Measurements from ENCODE around the gene CAPN15.

CAPN15 gene

DNA sequence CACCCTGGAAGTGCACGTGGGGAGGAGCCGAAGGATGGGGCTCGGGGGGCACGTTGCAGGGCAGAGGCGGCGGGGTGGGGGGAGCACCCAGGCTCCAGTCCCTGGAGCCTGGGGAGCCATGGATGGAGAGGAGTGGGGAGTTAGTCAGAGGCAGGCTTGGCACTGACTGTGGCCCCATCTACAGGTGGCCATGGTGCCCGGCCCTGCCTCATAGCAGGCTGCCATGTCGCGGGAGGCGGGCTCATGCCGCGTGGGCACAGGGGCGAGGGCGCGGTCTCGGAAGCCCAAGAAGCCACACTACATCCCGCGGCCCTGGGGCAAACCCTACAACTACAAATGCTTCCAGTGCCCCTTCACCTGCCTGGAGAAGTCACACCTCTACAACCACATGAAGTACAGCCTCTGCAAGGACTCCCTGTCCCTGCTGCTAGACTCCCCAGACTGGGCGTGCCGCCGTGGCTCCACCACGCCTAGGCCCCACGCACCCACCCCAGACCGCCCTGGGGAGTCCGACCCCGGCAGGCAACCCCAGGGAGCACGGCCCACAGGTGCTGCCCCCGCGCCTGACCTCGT, 35.6 kb downstream of the CAPN15 start:
- DNase-seq = no peak

GRCh38 chr16:564690-565418, 37.3 kb downstream of the CAPN15 start:
- no peak for DNase-seq

DNA sequence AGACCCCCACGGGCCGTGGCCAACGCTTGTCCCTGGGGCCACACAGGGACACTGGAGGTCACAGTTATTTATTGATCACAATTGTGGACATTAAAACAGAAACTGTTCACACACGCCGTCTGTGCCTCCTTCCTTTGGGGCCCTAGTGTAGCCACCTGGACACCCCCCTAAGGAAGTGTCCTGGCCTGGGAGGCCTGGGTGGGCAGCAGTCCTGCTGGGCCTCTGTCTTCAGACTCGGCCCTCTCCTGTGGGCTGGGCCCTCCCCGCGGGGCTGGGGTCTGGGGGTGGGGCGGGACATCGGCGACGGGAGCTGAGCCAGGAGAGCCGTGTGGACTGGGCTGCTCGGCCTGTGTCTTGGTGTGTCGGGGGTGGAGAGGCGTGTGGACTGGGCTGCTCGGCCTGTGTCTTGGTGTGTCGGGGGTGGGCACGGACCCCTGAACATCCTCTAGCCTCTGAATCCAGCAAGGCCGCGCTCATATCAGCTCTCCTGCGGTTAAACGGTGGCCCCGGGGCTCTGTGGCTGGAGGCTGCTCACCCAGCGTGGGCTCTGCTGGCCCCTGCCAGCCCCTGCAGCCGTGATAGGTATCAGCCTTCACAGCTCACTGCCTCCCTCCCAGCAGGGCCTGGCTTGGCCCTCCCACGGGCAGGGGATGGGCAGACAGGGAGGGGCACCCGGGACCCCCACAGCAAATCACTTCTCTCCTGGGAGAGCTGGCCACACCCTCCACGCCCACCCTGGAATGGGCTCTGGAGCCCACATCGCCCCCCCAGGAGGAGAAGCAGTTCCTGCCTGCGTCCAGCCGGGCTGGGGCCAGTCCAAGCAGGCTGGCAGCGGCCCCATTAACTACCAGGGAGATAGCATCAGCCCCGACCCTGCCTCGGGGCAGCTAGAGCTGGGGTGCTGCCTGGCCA, 38.2 kb downstream of the CAPN15 start:
- DNase-seq = no peak

DNA sequence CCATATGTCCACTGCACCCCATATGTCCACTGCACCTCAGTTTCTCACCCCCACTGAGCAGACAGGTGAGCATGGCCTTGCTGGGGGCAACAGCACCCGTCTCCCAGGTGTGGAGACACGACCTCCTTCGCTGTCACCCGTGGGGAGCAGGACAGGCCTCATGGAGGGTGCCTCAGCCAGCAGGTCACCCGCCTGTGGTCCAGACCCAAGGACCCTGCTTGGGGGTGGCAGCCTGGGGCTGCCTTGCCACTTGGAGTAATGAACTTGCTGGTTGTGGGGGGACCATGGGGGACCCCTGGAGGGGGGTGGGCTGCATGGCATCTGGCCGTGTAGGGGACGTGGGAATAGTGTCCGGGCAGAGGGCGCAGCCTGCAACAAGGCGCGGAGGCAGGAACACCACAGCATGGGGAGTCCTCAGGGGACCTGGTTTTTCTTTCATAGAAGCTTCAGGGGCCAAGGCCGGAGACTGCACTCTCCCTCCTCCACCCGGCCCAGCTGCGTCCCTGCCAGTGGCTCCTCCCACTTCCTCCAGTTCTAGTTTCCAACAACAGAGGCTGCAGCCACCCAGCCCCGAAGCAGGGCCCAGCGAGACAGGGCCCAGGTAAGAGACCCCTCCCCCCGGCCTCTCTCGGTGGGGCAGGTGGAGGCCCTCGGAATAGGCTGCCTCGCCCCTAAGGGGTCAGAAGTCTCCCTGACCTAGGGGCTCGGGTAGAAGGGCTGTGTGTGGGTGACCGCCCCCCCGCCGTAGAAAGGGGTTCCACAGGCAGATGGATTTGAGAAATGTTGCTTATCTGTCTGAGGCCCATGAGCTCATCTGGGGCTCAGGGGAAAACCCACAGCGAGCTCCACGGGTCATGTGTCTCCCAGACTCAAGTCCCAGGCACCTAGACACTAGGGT, 39.2 kb downstream of the CAPN15 start, which contains the start of gene NHLRC4:
TSS of gene NHLRC4 (plus strand) at position 531 of the 898 bp plus-strand sequence. CDS start 1,043 bp downstream, outside the sequence.
- DNase-seq = no peak

DNA sequence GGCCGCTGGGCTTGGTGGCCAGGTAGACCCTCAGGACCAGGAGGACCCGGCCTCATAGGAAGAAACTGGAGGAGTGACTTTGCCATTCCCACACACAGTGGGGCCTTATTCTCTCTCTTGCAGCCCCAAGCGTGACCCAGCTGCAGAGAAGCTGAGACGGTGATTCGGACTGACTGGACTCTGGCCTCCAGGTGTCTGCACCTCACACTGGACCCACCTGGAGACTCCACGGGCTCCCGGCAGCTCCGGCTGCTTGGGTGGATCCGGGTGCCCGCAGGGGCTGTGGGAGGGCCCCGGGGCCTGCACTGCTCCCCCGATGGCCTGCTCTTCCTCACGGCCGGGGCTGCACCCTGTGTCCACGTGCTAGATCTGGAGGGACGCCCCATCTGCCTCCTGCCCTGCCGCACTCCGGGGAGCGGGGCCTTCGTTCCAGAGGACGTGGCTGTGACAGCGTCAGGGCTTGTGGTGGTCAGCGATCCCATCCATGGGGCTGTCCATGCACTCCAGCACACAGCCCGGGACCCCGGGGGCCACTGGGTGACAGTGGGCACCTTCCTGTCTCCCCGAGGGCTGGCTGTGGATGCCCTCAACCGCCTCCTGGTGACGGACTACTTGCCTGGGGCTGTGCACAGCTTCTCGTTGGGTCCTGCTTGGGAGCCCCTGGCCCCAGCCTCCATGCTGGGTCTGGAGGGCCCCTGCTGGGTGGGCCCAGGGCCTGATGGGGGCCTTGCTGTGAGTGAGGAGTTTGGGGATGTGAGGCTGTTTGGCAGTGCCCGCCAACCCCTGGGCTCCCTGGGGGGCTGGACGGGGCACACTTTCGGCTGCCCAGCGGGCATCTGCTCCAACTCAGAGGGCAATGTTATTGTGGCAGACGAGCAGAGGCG, 40.1 kb downstream of the CAPN15 start:
- no peak for DNase-seq

DNA sequence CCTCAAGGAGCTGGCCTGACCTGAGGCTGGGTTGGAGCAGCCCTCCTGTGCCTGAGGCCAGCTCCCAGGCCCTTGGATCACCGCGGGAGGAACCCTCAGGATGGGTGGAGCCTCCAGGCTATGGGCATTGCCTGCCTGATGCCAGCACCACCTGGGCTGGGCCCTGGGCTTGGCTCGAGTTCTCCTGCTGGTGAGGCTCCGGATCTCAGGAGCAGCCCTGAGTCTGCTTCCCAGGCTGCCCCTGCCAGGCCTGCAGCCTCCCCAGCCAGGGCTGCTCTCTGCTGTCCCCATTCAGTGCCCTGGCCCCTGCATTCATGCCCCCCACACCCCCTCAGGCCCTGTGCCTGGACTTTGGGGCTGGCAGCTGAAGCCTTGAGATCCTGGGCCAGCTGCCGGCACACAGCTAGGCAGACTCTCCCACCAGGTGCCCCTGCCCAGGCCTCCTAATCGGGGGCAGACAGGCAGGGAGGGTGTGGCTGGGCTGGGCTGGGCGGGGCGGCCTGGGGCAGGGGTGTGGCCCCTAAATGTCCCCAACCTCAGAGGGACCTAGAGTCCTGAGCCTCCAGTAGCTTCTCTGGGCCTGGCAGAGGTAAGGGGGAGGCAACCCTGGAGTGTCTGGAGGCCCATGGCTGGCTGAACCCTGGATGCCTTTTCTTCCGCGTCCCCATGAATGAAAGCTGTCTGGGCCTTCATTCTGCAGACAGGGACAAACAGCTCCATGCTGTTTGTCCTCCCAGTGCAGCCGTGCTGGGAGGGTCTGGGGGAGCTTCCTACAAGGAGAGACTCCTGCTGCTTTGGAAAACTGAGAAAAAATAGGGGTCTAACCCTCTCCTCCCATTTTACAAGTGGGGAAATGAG, 41.1 kb downstream of the CAPN15 start:
- no peak for DNase-seq

DNA sequence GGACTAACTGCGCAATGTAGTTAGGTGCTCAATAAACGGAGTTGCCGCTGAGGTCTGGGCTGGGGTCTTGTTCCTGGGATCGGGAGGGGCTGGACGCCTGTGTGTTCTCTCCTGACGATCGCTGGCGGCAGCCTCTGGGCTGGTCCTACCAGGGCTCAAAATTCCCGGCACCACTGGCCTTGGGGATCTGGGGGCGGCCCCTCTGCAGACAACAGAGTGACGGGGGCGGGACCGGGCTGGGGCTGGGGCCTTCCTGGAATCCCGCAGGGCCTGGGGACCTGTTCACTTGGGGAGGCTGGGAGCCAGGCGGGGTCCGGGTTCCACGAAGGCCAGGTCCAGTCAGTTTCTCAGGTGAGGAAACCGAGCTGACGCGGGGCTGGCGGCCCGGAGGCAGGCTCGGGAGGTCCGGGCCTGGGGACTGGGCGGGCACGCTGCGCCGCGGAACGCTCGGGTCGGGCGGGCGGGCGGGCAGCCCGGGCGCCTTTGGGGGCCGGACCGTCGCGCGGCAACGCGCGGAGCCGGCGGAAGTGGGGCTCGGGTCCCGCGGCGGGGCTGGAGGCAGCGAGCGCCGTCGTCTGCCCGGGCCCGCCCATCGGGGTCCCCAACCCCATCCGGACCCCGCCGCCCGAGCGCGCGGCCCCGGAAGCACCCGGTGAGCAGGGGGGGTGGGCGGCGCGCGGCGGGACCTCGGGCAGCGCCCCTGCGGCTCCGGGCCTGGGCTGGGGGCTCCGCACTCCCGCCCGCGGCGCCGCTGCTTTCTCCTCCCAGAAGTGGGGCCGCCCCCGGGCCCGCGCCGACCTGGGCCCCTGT, 42.1 kb downstream of the CAPN15 start, which contains the start of gene PIGQ:
TSS of gene PIGQ (plus strand) at position 524 of the 810 bp plus-strand sequence. CDS start 4,107 bp downstream, outside the sequence.
- DNase-seq = no peak

DNA sequence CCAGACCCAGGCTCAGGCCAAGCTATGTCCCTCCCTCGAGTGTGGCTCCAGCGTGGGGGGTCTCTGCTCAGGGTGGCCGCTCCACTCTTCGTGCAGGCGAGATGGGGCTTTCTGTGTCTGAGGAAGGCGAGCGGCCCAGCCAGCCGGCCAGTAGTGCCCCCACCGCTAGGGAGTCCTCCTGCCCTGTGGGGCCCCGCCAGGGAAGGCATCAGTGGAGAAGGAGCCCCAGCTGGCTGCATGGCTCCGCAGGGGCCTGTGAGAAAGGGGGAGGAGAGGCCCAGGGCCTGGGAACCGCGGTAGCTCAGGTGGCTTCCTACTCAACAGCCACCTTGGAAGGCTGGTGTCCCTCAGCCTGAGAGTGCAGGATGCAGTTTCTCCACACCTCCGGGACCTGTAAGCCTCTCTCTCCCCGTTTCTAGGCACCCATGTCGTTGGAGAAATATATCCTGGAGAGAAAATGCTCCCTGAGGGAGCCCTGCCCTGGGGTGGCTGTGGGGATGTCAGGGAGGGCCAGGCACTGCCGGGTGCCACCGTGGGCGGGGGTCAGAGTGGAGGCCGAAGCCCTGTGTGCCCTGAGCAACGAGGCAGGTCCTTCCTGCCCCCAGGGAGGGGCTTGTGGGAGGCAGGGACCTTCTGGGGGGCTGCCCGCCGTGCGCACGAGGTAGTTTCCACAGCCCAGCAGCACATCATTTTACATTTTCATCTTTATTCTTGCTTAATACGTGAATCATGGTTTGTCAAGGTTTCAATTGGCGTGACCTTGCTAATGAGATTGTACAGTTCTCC, 45.5 kb downstream of the CAPN15 start:
- no peak for DNase-seq

- DNase-seq = no peak
Measured at GRCh38 chr16:574021-574760, 46.7 kb downstream of the CAPN15 start.

DNA sequence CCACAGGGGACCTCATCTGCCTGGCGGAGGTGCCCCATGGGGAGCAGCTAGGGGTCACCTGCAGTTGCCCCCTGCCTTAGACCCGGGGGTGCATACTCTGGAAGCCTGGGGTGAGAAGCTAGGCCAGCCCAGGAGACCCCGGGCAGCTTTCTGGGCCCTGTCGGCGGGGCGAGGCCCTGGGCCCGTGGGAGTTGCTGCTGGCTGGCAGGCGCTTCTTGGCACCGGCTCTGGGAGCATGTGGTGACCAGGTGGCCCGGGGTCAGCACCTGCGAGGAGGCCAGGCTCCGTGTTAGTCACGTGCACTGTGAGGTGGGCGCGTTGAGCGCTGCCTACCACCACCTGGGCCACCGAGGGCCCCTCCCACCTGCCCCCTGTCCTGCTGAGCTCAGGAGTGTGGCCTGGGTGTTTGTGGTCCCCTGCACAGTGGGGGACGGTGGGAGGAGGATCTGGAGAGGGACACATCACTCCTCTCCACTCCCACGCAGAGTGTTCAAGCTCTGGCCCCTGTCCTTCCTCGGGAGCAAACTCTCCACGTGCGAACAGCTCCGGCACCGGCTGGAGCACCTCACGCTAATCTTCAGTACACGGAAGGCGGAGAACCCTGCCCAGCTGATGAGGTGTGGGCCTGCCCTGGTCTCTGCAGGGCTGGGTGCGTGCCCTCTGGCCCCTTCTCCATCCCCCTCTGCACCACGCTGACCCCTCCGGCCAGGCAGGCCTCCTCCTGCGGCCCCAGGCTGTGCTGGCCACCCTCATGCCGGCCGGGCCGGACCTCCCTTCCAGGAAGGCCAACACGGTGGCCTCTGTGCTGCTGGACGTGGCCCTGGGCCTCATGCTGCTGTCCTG, 48.1 kb downstream of the CAPN15 start:
- DNase-seq = no peak

GRCh38 chr16:576197-576822, 48.8 kb downstream of the CAPN15 start:
- no peak for DNase-seq

- DNase-seq = no peak
Measured at GRCh38 chr16:576823-577201, 49.3 kb downstream of the CAPN15 start.

GRCh38 chr16:577796-578195, 50.3 kb downstream of the CAPN15 start:
- no peak for DNase-seq

DNA sequence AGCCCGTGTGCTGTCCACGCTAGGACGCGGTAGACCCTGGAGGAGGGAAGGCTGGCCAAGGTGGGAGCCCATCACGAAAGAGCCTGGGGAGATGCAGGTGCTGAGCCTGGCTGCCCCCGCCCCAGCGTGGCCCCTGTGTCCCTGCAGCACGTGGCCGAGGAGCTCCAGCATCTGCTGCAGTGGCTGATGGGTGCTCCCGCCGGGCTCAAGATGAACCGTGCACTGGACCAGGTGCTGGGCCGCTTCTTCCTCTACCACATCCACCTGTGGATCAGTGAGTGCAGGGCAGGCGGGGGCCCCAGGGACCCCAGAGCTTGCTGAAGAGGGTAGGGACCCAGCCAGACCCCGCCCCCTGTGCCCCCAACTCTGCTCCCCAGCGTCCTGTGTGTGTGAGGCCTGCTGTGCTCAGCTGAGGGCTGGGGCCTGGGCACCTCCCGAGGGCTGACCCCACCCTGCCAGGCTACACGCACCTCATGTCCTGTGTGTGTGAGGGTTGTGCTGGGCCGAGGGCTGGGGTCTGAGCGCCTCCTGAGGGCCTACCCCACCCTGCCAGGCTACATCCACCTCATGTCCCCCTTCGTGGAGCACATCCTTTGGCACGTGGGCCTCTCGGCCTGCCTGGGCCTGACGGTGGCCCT, 50.8 kb downstream of the CAPN15 start:
- DNase-seq = no peak

DNA sequence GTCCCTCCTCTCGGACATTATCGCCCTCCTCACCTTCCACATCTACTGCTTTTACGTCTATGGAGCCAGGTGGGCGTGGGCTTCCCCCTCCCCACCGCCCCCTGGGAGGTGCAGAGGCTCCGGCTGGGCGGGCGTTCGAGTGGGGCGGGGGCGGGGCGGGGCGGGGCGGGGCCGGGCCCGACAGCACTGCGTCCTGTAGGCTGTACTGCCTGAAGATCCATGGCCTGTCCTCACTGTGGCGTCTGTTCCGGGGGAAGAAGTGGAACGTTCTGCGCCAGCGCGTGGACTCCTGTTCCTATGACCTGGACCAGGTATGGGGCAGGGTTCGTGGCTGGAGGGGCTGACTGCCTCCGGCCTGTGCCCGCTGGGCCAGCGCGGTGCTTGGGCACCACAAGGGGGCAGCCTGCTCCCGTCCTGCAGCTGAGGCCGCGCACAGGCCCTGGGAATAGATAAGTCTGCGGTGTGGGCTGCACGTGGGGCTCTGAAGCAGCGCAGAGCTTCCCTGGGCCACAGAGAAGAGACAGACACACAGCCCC, 51.4 kb downstream of the CAPN15 start:
- no peak for DNase-seq

Measured in NCI-H1048 (cell line).